SK-N-SH (cell line): Measurements from ENCODE around the gene CNTFR.

ENCODE experiments used
- CTCF ChIP-seq: fragments of 200-600 bp; sonication (generic); IDR thresholded peaks from 2 replicates; pipeline ENCODE4 v1.6.1; 2017; ENCODE audit warnings: antibody characterized with exemption, mild to moderate bottlenecking, moderate library complexity
- ELF1 ChIP-seq: IDR thresholded peaks from 2 replicates; pipeline ENCODE4 v1.4.0; 2012
- EZH2phosphoT487 ChIP-seq: fragments of 200-600 bp; sonication (generic); IDR thresholded peaks from 2 replicates; pipeline ENCODE4 v1.6.1; 2017; ENCODE audit warnings: low read depth, mixed run types, mild to moderate bottlenecking, antibody characterized with exemption, moderate library complexity, borderline replicate concordance
- FOXJ3 ChIP-seq: sonication (generic); formaldehyde crosslinking; IDR thresholded peaks from 2 replicates; pipeline ENCODE4 v1.5.1; 2020; ENCODE audit warnings: mild to moderate bottlenecking, missing genetic modification reagents
- MAX ChIP-seq: IDR thresholded peaks from 2 replicates; pipeline ENCODE4 v1.4.0; 2012; ENCODE audit warnings: low read depth
- MEF2A ChIP-seq: IDR thresholded peaks from 2 replicates; pipeline ENCODE4 v1.4.0; 2012; ENCODE audit warnings: low read depth, borderline replicate concordance
- MXI1 ChIP-seq: IDR thresholded peaks from 2 replicates; pipeline ENCODE4 v1.6.1; 2012; ENCODE audit warnings: mild to moderate bottlenecking, low read depth, low read length, improper control_type of control experiment
- POLR2AphosphoS5 ChIP-seq: IDR thresholded peaks from 2 replicates; pipeline ENCODE4 v1.6.1; 2012; ENCODE audit warnings: low read depth, low read length
- RFX5 ChIP-seq: IDR thresholded peaks from 2 replicates; pipeline ENCODE4 v1.6.1; 2012; ENCODE audit warnings: mild to moderate bottlenecking, improper control_type of control experiment, low read length
- TCF12 ChIP-seq: IDR thresholded peaks from 2 replicates; pipeline ENCODE4 v1.4.0; 2012
- USF1 ChIP-seq: IDR thresholded peaks from 2 replicates; pipeline ENCODE4 v1.4.0; 2012; ENCODE audit warnings: low read depth, borderline replicate concordance
- USF2 ChIP-seq: fragments of 150-350 bp; IDR thresholded peaks from 2 replicates; pipeline ENCODE4 v1.6.1; 2017; ENCODE audit warnings: antibody characterized with exemption, low read length, low read depth, borderline replicate concordance

GRCh38 chr9:34514401-34514800 is 75.1 kb downstream of the CNTFR start:
- TF ChIP-seq EZH2phosphoT487 (no peak), USF2 (no peak), USF1 (no peak), POLR2AphosphoS5 (no peak), CTCF (no peak), TCF12 (no peak), MAX (no peak), RFX5 (no peak), MEF2A (no peak), FOXJ3 (CRISPR knock-in tag) (no peak), MXI1 (no peak), ELF1 (no peak)
